Kidney (tissue), 14 donors: Measurements from ENCODE around the gene SPATA16. TPM values are rescaled to one million over a fixed set of nuclear protein-coding genes. Genes with fewer than 3 reads are reported as not detected.

Source experiments
- DNase-seq, 5 donors: peaks; one replicate each; pipeline ENCODE4 v3.0.0-alpha.2; 2013 to 2020
- FAIRE-seq: peaks from 2 replicates; lab custom pipeline; 2012; peaks lifted over from hg19 to GRCh38; lab: Jason Lieb, UNC
- H3K27ac ChIP-seq, 2 donors: one replicate each; pipeline ENCODE4 v1.7.0; 2013; ENCODE audit warnings: low read depth in 2 of 2, low read length in 2 of 2, inconsistent platforms in 1 of 2
- H3K27me3 ChIP-seq: one replicate; pipeline ENCODE4 v1.7.1; 2013; ENCODE audit warnings: low read length, inconsistent platforms; ENCODE audit not compliant: control insufficient read depth, insufficient read depth
- H3K36me3 ChIP-seq, 3 donors: one replicate each; pipeline versions ENCODE4 v1.7.0 to v1.7.1; 2013; ENCODE audit warnings: low read length in 3 of 3, control low read depth in 1 of 3, inconsistent platforms in 1 of 3; ENCODE audit not compliant: insufficient read depth in 3 of 3, control insufficient read depth in 2 of 3
- H3K4me1 ChIP-seq, 3 donors: one replicate each; pipeline versions ENCODE4 v1.7.0 to v1.7.1; 2013; ENCODE audit warnings: low read length in 3 of 3, inconsistent platforms in 1 of 3, low read depth in 1 of 3; ENCODE audit not compliant: control insufficient read depth in 2 of 3, insufficient read depth in 2 of 3
- H3K4me3 ChIP-seq, 3 donors: one replicate each; pipeline versions ENCODE4 v1.7.0 to v1.8.1; 2013; ENCODE audit warnings: low read length in 3 of 3, control low read depth in 1 of 3, inconsistent platforms in 1 of 3
- H3K9ac ChIP-seq, 3 donors: one replicate each; pipeline versions ENCODE4 v1.7.0 to v1.7.1; 2013; ENCODE audit warnings: low read length in 3 of 3, control low read depth in 1 of 3, inconsistent platforms in 1 of 3
- H3K9me3 ChIP-seq, 3 donors: one replicate each; pipeline versions ENCODE4 v1.7.0 to v1.7.1; 2013; ENCODE audit warnings: low read length in 3 of 3, control low read depth in 1 of 3, inconsistent platforms in 1 of 3; ENCODE audit not compliant: control insufficient read depth in 2 of 3, insufficient read depth in 1 of 3
- intact Hi-C: fragments of 100-400 bp; cut with DNase I; formaldehyde crosslinking; loops from one replicate; pipeline ENCODE4 v1.11.1; 2022
- polyA plus RNA-seq: library from polyadenylated mRNA; stranded (reverse); fragments of 350-450 nt; fragmentation: Illumina TruSeq; extraction: RNeasy Lipid Tissue Mini Kit (QIAGEN cat#74804); gene quantifications from one replicate; pipeline ENCODE4 v1.2.3, GENCODE V29; 2014; ENCODE audit warnings: low read depth, low replicate concordance; ENCODE audit not compliant: insufficient read depth
- total RNA-seq: library from RNA; stranded (reverse); fragmentation: NEBNext Ultra II Directional; extraction: Animal tissue kit (Norgen Biotek cat#: 25700); gene quantifications from one replicate; pipeline ENCODE4 v1.2.1, GENCODE V29; 2021
- TF ChIP-seq, protein P1 (sequence below): IDR thresholded peaks from 3 replicates; pipeline ENCODE4 v1.5.1; 2012; ENCODE audit warnings: mild to moderate bottlenecking, moderate library complexity, borderline replicate concordance; ENCODE audit not compliant: insufficient read depth; ENCODE audit errors: extremely low read depth
- donor health status: control.
- donor health status: control.
- donor health status: control.
- donor health status: control.
- donor health status: control.
- donor health status: DM: yes; HTN: yes; CAD: no.
- donor health status: Normal renal cell carcinoma (clear cell type).

SPATA16 gene
- total and polyA plus RNA-seq, 2 donors from 2014 or later = 0.17 TPM; not detected in 1

DNA sequence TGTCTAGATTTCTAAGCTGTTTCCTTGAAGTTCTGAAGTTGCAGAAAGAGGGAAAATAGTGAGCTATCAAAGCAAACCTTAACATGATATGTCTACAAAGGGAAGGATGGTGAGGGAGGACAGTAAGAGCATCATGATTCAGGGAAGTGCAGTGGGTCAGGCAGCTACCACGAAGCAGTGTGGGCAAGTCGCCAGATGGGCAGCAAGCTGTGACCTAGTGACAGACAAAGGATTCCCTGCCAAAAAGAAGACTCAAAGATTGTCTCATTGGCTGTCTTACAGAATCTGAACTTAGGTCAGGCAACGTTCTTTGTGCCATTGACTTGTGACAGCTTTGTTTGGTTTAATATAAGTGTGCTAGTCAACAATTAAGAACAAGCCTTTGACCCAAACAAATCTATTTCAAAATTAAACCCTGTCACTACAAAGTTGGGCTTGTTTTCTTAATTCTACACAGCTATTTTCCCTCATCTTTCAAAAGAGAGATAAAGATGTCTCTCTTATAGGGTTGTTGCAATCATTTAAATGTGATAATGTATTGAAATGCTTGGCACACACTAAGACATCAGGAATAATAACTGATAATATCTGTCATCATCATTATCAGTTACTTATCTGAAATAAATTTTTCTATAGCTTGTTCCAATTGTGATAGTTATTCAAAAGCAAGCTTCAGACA is 237.3 kb downstream of the SPATA16 start:
- intact Hi-C loops = no loop called here
- Histone ChIP-seq H3K9ac (no peak overlapping the region), H3K36me3 (no peaks in the 10 kb centered on the region), H3K4me1 (no peaks in the 10 kb centered on the region), H3K4me3 (no peak overlapping the region), H3K27me3 (no peaks in the 10 kb centered on the region), H3K9me3 (no peaks in the 10 kb centered on the region), H3K27ac (no peak overlapping the region)
- DNase-seq (peak; percentile 11 to 83 (median 53)), FAIRE-seq (no peak)
- TF ChIP-seq, protein P1, sequence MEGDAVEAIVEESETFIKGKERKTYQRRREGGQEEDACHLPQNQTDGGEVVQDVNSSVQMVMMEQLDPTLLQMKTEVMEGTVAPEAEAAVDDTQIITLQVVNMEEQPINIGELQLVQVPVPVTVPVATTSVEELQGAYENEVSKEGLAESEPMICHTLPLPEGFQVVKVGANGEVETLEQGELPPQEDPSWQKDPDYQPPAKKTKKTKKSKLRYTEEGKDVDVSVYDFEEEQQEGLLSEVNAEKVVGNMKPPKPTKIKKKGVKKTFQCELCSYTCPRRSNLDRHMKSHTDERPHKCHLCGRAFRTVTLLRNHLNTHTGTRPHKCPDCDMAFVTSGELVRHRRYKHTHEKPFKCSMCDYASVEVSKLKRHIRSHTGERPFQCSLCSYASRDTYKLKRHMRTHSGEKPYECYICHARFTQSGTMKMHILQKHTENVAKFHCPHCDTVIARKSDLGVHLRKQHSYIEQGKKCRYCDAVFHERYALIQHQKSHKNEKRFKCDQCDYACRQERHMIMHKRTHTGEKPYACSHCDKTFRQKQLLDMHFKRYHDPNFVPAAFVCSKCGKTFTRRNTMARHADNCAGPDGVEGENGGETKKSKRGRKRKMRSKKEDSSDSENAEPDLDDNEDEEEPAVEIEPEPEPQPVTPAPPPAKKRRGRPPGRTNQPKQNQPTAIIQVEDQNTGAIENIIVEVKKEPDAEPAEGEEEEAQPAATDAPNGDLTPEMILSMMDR = no peak

DNA sequence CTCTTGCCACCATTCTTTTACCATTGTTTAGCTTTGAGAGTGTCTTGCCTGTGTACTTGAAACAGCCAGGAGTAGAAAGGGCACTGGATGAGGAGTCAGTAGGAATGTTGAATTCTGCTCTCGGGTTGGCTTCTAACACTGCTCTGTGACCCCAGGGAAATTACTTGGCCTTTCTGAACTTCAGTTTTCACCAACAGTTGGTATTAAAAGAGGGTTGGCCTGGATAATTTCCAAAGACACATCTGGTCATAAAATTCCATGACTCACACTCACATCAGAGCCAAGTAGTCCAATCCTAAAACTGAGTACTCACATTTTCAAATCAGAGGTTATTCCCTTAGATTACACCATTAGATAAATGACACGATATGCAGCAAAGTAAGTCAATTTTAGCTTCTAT is 248.9 kb downstream of the SPATA16 start:
- no peaks in the 10 kb centered on the region for H3K9me3 ChIP-seq
- no peaks in the 10 kb centered on the region for H3K4me1 ChIP-seq
- TF ChIP-seq, protein P1 = no peak
- no peak overlapping the region for H3K4me3 ChIP-seq
- H3K36me3 ChIP-seq = no peaks in the 10 kb centered on the region
- intact Hi-C loops = no loop called here
- DNase-seq = no peak
- FAIRE-seq = no peak
- H3K9ac ChIP-seq = no peak overlapping the region
- H3K27me3 ChIP-seq = no peaks in the 10 kb centered on the region
- H3K27ac ChIP-seq = no peak overlapping the region

DNA sequence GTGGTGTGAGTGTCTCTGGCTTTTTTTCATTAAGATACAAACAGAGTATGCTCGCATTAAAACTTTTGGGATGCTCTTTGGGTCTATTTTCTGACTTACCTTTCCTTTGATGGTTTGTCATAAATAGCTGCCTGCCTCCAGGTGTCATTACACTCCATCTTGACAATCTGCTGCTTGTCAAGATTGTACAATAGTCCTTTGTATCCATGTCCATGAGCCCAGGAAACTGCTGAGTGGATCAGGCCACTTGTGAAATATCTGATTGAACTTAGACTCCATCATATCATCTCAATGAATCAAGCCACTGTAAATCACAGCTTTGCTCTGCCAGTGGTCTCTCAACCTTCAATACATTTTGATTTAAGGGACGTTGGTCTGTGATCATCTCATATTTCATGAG is 255.3 kb downstream of the SPATA16 start:
- TF ChIP-seq, protein P1 = no peak
- Histone ChIP-seq H3K4me3 (no peak overlapping the region), H3K9ac (no peak overlapping the region), H3K27me3 (no peaks in the 10 kb centered on the region), H3K9me3 (no peaks in the 10 kb centered on the region), H3K27ac (no peak overlapping the region), H3K36me3 (no peaks in the 10 kb centered on the region), H3K4me1 (no peaks in the 10 kb centered on the region)
- FAIRE-seq = no peak
- intact Hi-C loops = no loop called here
- no peak for DNase-seq
